Coronary artery (tissue), 2 donors: Measurements from ENCODE around the gene ASTN1.

ENCODE experiments used
- DNase-seq: peaks from one replicate; pipeline ENCODE4 v3.0.0-alpha.2; 2017; ENCODE audit warnings: low spot score
- H3K27ac ChIP-seq, 2 donors: fragments of 200-600 bp; sonication (generic); one replicate each; pipeline ENCODE4 v1.5.1; 2016 to 2019
- H3K4me3 ChIP-seq: fragments of 200-600 bp; sonication (generic); 2 replicates; pipeline ENCODE4 v1.5.1; 2016; ENCODE audit warnings: mild to moderate bottlenecking, moderate library complexity
- CTCF ChIP-seq: fragments of 200-600 bp; sonication (generic); IDR thresholded peaks from one replicate; pipeline ENCODE4 v1.5.1; 2019; ENCODE audit warnings: antibody characterized with exemption

ASTN1 gene

DNA sequence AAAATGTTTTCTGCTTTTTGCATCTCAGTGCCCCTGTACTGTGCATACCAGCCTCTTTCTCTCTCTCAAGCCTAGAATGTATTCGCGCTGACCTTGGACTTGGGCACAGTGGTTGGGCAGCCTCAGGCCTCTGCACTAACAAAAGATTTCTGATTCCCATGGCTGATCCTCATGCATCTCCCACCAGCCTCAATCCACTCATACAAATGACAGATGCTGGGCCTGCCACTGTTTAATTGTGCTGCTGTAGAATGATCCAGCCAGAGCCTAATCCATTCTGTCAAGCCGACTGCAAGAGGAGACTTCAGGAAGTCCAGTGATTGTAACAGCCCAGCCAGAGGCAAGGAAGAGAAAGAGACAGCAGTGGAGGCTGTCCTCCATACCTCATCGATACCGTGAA is 180.8 kb downstream of the ASTN1 start:
- H3K27ac ChIP-seq, result no peak overlapping the region
- no peak for DNase-seq
- H3K4me3 ChIP-seq, result no peak overlapping the region
- TF ChIP-seq CTCF, result no peak

- H3K4me3 ChIP-seq, result no peak overlapping the region
- no peak for TF ChIP-seq CTCF
- no peak overlapping the region for H3K27ac ChIP-seq
Measured at GRCh38 chr1:176976771-176977170, 187.7 kb downstream of the ASTN1 start.

GRCh38 chr1:176976225-176976624 is 188.3 kb downstream of the ASTN1 start:
- no peak overlapping the region for H3K27ac ChIP-seq
- TF ChIP-seq CTCF, result no peak
- no peak for DNase-seq
- H3K4me3 ChIP-seq, result no peak overlapping the region

More at GRCh38 chr1:176976771-176977170, 187.7 kb downstream of the ASTN1 start:
- no peak for DNase-seq

- TF ChIP-seq CTCF, result no peak
Measured at GRCh38 chr1:176964687-176965086, 199.8 kb downstream of the ASTN1 start.

DNA sequence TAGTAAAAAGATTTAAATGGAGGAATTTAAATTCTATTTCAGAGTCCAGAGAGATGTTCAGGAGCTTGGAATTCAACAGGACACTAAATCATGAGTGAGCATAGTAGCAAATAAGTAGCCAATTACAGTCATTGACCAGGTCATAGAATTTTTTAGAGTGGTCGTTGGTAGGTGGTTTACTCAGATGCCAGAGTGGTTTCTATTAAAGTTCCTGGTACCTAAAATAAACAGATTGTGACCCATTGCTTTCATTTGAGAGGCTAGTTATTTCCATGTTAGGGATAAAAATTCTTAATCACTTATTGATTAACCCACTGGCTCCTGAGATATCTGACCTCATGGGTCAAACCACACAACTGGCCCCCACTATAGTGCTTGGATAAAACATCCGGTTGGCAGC is 201.3 kb downstream of the ASTN1 start:
- TF ChIP-seq CTCF, result no peak
- DNase-seq, result no peak
- Histone ChIP-seq H3K27ac (no peak overlapping the region), H3K4me3 (no peak overlapping the region)

More at GRCh38 chr1:176964687-176965086, 199.8 kb downstream of the ASTN1 start:
- no peak overlapping the region for H3K4me3 ChIP-seq
- no peak for DNase-seq
- H3K27ac ChIP-seq, result no peak overlapping the region

DNA sequence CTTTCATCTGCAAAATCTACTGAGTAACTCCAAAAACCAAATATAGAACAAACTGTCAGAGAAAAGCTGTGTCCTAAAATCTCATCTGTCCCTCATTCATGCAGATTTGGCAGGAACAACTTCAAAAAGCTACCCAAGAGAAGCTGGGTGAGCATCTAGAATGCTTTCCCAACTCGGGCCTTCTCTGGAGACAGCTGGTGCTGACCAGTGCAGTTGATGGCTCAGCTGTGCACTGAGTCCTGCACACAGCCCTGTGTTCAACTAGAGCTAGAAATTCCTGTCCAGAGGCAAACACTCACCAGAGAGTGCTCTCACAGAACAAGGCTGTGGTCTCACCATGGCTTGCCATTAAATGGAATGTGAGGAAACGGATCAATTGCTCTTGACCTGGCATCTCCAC is 202.8 kb downstream of the ASTN1 start:
- Histone ChIP-seq H3K4me3 (no peak overlapping the region), H3K27ac (no peak overlapping the region)
- DNase-seq, result no peak
- TF ChIP-seq CTCF, result no peak

DNA sequence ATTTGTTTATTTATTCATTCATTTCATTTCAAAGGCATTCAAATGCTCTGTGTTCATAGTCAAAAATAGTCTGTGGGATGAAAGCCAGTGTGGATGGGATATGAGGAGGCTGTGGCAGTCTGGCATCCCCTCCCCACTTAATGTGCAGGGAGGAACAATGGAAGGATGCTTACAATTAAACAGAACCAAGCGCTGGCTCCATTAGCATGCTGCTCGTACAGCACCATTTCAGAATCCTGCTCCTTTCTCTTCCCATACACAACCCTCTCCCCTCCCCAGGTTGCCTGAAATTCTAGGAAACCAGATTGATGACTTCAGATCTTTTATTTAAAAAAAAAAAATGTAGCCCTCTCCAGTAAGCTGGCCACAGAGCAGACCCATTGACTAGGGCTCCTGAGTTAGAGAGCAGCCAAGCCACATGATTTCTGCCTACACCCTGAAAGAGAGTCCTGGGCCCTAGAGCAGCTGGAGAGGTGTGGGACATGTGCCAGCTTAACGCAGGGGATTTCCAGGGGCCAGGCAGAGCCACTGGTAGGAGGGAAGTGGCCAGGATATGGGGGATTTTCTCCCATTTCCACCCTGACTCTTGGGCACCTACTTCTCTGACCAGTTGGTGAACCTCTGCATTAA is 205.2 kb downstream of the ASTN1 start:
- Histone ChIP-seq H3K27ac (no peak overlapping the region), H3K4me3 (no peak overlapping the region)
- TF ChIP-seq CTCF, result no peak
- DNase-seq, result no peak
